Stimulated activated CD8-positive, alpha-beta memory T cell treated with anti-CD3 and anti-CD28 coated beads, Interleukin-12 subunit alpha, Interleukin-12 subunit beta, amount 100 ng/mL, for 1 hour (primary cell): Measurements from ENCODE around the gene ELFN1.

Source experiments
- DNase-seq: peaks from one replicate; pipeline ENCODE4 v3.0.0-alpha.2; 2020; ENCODE audit warnings: low read depth

Gene ELFN1

GRCh38 chr7:1741751-1742554 is 71.9 kb downstream of the ELFN1 start:
- DNase-seq, result no peak

GRCh38 chr7:1742555-1743303 is 72.7 kb downstream of the ELFN1 start:
- DNase-seq, result no peak

GRCh38 chr7:1743481-1744230 is 73.6 kb downstream of the ELFN1 start:
- DNase-seq, result no peak

- DNase-seq, result no peak
These were observed 74.4 kb downstream of the ELFN1 start for GRCh38 chr7:1744296-1745017.

- DNase-seq, result no peak
These were observed 75.0 kb downstream of the ELFN1 start for GRCh38 chr7:1745018-1745532.

GRCh38 chr7:1745576-1746490 is 75.8 kb downstream of the ELFN1 start:
- no peak for DNase-seq

- no peak for DNase-seq
These were observed 76.5 kb downstream of the ELFN1 start for GRCh38 chr7:1746491-1746975.

- no peak for DNase-seq
These were observed 77.1 kb downstream of the ELFN1 start for GRCh38 chr7:1747004-1747801.

- no peak for DNase-seq
These were observed 78.2 kb downstream of the ELFN1 start for GRCh38 chr7:1748076-1748838.

- no peak for DNase-seq
These were observed 78.7 kb downstream of the ELFN1 start for GRCh38 chr7:1748839-1749173.

- no peak for DNase-seq
These were observed 79.3 kb downstream of the ELFN1 start for GRCh38 chr7:1749351-1749863.

GRCh38 chr7:1749864-1750466 is 79.9 kb downstream of the ELFN1 start:
- no peak for DNase-seq

- DNase-seq, result no peak
These were observed 80.5 kb downstream of the ELFN1 start for GRCh38 chr7:1750541-1751021.

GRCh38 chr7:1752111-1752510 is 82.0 kb downstream of the ELFN1 start:
- DNase-seq, result no peak

- DNase-seq, result no peak
These were observed 82.9 kb downstream of the ELFN1 start for GRCh38 chr7:1752771-1753563.

GRCh38 chr7:1753564-1753867 is 83.4 kb downstream of the ELFN1 start:
- no peak for DNase-seq

GRCh38 chr7:1754345-1754908 is 84.3 kb downstream of the ELFN1 start:
- no peak for DNase-seq
